Measurements from ENCODE around the gene C1QTNF9.

DNA sequence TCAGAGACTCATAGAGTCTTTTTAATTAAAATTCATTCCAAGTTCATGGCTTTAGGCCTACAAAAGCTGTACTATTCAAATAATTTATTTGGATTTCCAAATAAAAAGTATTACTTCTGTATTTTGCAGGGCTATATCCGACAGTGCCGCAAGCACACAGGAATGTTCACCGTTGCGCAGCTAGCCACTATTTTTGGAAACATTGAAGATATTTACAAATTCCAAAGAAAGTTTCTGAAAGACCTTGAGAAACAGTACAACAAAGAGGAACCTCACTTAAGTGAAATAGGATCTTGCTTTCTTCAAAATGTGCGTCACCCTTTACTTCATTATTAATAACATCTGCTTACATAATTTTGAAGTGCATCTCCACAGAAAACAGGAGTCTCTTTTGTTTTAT, 20.5 kb upstream of the C1QTNF9 start:
- TF ChIP-seq CTCF (tag by site-specific recombination; IDR thresholded peaks at IDR 0.05), result no peak
- TF ChIP-seq ZBTB11 (tag by site-specific recombination; conservative IDR thresholded peaks at IDR 0.05; ENCODE audit: low read depth), result no peak
- TF ChIP-seq, protein P1, sequence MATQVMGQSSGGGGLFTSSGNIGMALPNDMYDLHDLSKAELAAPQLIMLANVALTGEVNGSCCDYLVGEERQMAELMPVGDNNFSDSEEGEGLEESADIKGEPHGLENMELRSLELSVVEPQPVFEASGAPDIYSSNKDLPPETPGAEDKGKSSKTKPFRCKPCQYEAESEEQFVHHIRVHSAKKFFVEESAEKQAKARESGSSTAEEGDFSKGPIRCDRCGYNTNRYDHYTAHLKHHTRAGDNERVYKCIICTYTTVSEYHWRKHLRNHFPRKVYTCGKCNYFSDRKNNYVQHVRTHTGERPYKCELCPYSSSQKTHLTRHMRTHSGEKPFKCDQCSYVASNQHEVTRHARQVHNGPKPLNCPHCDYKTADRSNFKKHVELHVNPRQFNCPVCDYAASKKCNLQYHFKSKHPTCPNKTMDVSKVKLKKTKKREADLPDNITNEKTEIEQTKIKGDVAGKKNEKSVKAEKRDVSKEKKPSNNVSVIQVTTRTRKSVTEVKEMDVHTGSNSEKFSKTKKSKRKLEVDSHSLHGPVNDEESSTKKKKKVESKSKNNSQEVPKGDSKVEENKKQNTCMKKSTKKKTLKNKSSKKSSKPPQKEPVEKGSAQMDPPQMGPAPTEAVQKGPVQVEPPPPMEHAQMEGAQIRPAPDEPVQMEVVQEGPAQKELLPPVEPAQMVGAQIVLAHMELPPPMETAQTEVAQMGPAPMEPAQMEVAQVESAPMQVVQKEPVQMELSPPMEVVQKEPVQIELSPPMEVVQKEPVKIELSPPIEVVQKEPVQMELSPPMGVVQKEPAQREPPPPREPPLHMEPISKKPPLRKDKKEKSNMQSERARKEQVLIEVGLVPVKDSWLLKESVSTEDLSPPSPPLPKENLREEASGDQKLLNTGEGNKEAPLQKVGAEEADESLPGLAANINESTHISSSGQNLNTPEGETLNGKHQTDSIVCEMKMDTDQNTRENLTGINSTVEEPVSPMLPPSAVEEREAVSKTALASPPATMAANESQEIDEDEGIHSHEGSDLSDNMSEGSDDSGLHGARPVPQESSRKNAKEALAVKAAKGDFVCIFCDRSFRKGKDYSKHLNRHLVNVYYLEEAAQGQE (tag by site-specific recombination; IDR thresholded peaks at IDR 0.05), result no peak
- no peak for TF ChIP-seq ZNF37A (tag by site-specific recombination; IDR thresholded peaks at IDR 0.05)
- TF ChIP-seq ZBTB7A (tag by site-specific recombination; IDR thresholded peaks at IDR 0.05; ENCODE audit: low read depth), result no peak
- TF ChIP-seq ATF2 (tag by site-specific recombination; IDR thresholded peaks at IDR 0.05; ENCODE audit: low read depth), result no peak

Data from HEK293 (cell line).